T-helper 17 cell (primary cell): ENCODE data around the gene SLC25A51. TPM values are rescaled to one million over a fixed set of nuclear protein-coding genes. Genes with fewer than 3 reads are reported as not detected.
"Not testable (repeated sequence)": the region's sequence is repeated elsewhere in the genome, so short reads cannot be mapped to it uniquely, and the experiment has no call there.

Source experiments
- ATAC-seq: fragments of 150-1000 bp; cut with Tn5 transposase; 2 replicates; pipeline ENCODE4 v1.10.0; 2021; ENCODE audit warnings: mild to moderate bottlenecking, moderate library complexity
- DNase-seq, 3 donors: peaks; one replicate each; pipeline versions ENCODE4 v3.0.0 to v3.0.0-alpha.2; 2020 to 2021
- H3K9me3 ChIP-seq: one replicate; pipeline ENCODE4 v1.7.0; 2013; ENCODE audit warnings: low read length, mild to moderate bottlenecking; ENCODE audit not compliant: control insufficient read depth, poor library complexity, severe bottlenecking
- H3K27ac Mint-ChIP-seq: one replicate; pipeline ENCODE4 v1.8.0; 2022; ENCODE audit warnings: mild to moderate bottlenecking, moderate library complexity, mixed read lengths
- H3K27me3 Mint-ChIP-seq: one replicate; pipeline ENCODE4 v1.8.0; 2022; ENCODE audit warnings: mixed read lengths
- H3K36me3 Mint-ChIP-seq: one replicate; pipeline ENCODE4 v1.8.0; 2022; ENCODE audit warnings: low read depth, mixed read lengths
- H3K4me1 Mint-ChIP-seq: one replicate; pipeline ENCODE4 v1.8.0; 2022; ENCODE audit warnings: mild to moderate bottlenecking, mixed read lengths
- H3K4me3 Mint-ChIP-seq: one replicate; pipeline ENCODE4 v1.8.0; 2022; ENCODE audit warnings: mild to moderate bottlenecking, moderate library complexity, mixed read lengths
- total RNA-seq, 4 donors: library from RNA in 2 of 4; stranded (reverse) in 2 of 4; gene quantifications; one replicate each; pipeline ENCODE4 v1.2.3 and lab custom pipeline; 2022 to 2026

The SLC25A51 gene
- total RNA-seq, 2 donors from 2014 or later, result 23.5 to 26.4 TPM

DNA sequence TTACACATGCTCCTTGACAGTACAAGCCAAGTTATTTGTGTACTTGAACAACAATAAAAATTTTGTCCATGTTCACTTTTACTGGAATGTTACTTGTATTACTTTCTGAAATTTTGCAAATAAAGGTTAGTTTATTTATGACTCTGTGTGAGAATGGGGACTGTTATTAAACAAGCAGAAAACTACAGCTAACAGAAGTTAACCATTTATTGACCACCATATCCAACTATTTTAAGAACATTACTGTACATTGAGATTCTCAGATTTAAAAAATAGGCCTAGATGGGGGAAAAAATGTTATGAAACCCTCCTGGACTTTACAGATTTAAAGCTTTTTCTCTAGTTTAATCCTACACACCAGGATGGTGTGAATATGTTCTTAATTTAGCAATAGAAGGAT, 1.8 kb downstream of the SLC25A51 start:
- Mint-ChIP-seq H3K36me3 (peaks cover 5% of the 10 kb centered on the region), H3K4me1 (peaks cover 20% of the 10 kb centered on the region), H3K27me3 (no peaks in the 10 kb centered on the region), H3K4me3 (peak overlapping the region; percentile 12), H3K27ac (no peak overlapping the region)
- ATAC-seq (no peak), DNase-seq (no peak)
- H3K9me3 ChIP-seq, result no peaks in the 10 kb centered on the region

DNA sequence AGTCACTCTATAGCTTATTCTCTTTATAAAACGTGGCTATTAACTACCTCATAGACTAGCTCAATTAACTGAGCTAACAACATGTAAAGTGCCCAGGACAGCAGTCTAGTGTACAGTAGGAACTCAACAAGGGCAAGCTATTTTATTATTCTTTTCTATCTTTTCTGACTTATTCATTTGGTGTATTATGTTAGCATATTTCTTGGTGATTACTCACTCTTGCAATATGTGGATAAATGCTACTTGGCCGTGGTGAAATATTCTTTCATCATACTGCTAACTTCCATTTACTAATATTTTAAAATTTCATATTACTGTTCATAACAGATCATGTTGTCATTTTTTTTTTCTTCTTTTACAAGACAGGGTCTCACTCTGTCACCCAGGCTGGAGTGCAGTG, 4.9 kb downstream of the SLC25A51 start:
- Mint-ChIP-seq H3K4me1 (peaks cover 10% of the 10 kb centered on the region), H3K27me3 (no peaks in the 10 kb centered on the region), H3K36me3 (peaks cover 5% of the 10 kb centered on the region), H3K27ac (no peak overlapping the region), H3K4me3 (no peak overlapping the region)
- ATAC-seq (no peak), DNase-seq (no peak)
- H3K9me3 ChIP-seq, result no peaks in the 10 kb centered on the region

DNA sequence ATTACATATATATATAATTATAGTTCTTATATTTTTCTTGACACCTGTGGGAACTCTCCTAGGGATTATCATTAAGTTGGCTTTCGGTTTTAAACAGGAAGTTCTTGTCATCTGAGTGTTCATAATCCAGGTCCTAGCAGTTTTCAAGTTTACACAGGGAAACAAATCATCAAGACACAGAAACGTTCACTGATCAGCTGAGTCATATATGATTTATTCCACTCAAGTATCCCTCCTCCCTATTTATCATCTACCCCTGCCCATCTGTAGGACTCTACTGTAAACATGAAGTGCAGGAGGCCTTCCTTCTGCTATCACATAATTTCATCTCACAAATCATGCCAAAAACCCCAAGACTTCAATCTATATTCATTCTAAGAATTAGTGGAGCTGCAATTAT, 6.3 kb downstream of the SLC25A51 start:
- Mint-ChIP-seq H3K4me1 (peaks cover 6% of the 10 kb centered on the region), H3K27me3 (no peaks in the 10 kb centered on the region), H3K27ac (peak overlapping the region; percentile 69), H3K4me3 (no peak overlapping the region), H3K36me3 (peaks cover 5% of the 10 kb centered on the region)
- no peak for DNase-seq
- ATAC-seq, result no peak
- no peaks in the 10 kb centered on the region for H3K9me3 ChIP-seq

DNA sequence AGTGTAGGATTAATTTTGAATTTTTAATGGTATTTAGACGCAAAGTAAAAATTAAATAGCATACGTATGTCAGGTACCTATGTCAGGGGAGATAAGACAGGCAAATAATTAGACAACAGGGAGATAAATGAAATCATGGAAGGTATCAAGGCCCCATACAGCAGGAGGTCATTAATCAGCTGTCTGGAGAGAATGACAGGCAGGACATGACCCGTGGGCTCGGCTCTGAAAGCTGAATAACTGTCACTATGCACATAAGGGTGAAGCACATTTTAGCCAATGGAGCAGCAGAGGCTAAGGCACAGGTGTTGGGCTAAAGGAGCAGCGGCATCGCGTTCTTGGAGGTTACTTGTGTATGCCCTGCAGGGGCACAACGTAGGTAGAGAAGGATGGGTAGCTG, 11.9 kb downstream of the SLC25A51 start:
- no peak overlapping the region for H3K27ac Mint-ChIP-seq
- H3K9me3 ChIP-seq, result no peaks in the 10 kb centered on the region
- no peaks in the 10 kb centered on the region for H3K27me3 Mint-ChIP-seq
- DNase-seq (no peak), ATAC-seq (no peak)
- H3K4me1 Mint-ChIP-seq, result peaks cover 6% of the 10 kb centered on the region
- H3K36me3 Mint-ChIP-seq, result peaks cover 3% of the 10 kb centered on the region
- no peak overlapping the region for H3K4me3 Mint-ChIP-seq

DNA sequence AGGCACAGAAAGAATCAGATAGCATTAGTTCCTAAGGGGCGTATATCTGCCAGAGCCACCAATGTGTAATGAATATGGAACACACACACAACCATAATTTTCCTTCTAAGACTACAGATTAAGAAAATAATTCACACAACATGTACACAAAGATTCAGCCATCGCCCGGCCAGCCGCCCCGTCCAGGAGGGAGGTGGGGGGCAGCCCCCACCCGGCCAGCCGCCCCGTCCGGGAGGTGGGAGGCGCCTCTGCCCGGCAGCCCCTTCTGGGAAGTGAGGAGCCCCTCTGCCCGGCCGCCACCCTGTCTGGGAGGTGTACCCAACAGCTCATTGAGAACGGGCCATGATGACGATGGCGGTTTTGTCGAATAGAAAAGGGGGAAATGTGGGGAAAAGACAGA, 12.9 kb downstream of the SLC25A51 start:
- not testable (repeated sequence) for H3K36me3 Mint-ChIP-seq, H3K4me1 Mint-ChIP-seq, H3K27me3 Mint-ChIP-seq, DNase-seq, H3K27ac Mint-ChIP-seq, H3K4me3 Mint-ChIP-seq, ATAC-seq, H3K9me3 ChIP-seq

DNA sequence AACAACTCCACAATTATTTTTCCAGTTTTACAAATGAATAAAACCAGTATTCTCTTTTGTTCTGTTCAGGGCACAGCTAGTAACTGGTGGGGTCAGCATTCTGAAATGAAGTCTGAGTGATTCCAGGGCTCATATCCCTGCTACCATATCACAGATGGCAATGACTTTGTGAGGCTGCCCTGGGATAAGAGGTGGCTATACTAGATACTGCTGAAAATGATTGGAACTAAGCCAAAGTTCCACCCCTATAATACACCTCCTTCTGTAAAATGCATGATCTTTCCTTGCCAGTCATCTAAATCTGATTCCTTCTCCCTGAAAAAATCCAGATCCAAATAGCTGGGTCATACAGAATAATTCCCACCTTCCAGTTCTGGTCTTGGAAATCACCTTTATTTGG, 14.4 kb downstream of the SLC25A51 start:
- DNase-seq (no peak), ATAC-seq (no peak)
- no peaks in the 10 kb centered on the region for H3K9me3 ChIP-seq
- Mint-ChIP-seq H3K4me1 (peaks cover 9% of the 10 kb centered on the region), H3K36me3 (peaks cover 3% of the 10 kb centered on the region), H3K4me3 (no peak overlapping the region), H3K27me3 (no peaks in the 10 kb centered on the region), H3K27ac (no peak overlapping the region)

DNA sequence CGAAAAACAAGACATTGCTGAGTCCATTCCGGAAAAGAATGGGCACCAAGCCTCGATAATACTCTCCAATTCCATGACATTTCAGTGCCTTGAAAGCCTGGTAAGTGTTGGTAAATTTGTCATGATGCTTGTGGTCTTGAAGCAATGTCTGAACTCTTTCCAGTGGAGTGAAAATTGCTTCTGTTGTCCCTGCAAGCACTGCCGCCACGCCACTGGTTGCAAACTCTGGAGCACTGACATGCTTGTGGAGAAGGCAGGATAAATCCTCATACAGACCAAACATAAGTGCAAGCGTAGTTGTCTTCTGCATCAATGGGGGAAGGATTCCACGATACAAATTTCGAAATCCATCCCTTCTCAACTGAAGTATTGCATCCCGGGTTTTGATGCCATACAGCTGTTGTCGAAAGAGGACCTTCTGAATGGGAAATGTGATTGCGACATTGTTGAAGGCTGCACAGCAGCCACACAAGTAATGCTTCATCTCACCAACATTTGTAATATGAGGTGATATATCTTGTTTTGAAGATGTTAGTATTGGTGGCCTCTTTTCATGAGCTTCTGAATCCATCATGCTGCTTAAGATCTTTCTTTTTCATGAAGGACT, 15.8 kb downstream of the SLC25A51 start:
- H3K4me1 Mint-ChIP-seq, H3K36me3 Mint-ChIP-seq: not testable (repeated sequence)

DNA sequence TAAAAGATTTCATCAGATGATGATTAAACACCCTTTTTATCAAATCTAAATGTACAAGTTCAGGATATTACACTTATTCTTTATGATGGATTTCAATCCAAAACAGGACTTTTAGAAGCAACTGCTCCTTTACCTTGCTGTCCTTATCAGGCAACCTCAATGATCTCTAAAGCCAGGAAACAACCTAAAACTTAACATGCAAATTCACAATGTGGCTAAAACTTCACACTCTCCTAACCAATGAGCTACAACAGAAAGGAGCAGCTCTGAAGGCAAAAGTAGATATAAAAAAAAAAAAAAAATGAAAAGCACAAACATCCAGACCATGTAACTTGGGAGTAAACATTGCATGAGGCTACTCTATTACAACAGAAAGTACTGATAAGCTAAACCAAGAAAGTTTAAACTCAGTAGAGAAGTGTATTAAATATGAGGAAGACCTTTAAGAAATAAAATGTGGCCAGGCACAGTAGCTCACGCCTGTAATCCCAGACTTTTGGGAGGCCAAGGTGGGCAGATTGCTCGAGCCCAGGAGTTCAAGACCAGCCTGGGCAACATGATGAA, 22.9 kb downstream of the SLC25A51 start:
- ATAC-seq (no peak), DNase-seq (no peak)
- H3K27ac Mint-ChIP-seq, result no peak overlapping the region
- H3K4me1 Mint-ChIP-seq, result peaks cover 13% of the 10 kb centered on the region
- H3K27me3 Mint-ChIP-seq, result no peaks in the 10 kb centered on the region
- no peak overlapping the region for H3K4me3 Mint-ChIP-seq
- peaks cover 8% of the 10 kb centered on the region for H3K36me3 Mint-ChIP-seq
- no peaks in the 10 kb centered on the region for H3K9me3 ChIP-seq

More for the DNA sequence above, 15.8 kb downstream of the SLC25A51 start:
- H3K9me3 ChIP-seq, H3K27me3 Mint-ChIP-seq, DNase-seq, H3K4me3 Mint-ChIP-seq, H3K27ac Mint-ChIP-seq, ATAC-seq: not testable (repeated sequence)

DNA sequence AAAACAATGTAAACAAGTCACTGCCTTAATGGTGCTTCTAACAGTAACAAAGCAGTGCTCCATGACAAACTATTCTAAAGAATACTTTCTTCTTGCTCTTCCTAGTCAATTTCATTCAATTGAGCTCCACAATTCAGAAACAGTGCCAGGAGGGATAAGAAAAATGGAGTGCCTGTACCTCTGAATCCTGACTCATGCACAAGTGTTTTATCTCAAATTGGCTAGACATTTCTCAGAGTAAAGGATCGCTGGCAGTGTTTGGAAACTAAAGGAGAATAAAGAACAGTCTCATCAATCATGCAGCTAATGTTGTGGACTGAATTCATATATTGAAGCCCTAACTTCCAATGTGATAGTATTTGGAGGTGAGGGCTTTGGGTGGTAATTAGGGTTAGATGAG, 27.6 kb downstream of the SLC25A51 start:
- ATAC-seq, result no peak
- Mint-ChIP-seq H3K27ac (no peak overlapping the region), H3K27me3 (no peaks in the 10 kb centered on the region), H3K36me3 (peaks cover 8% of the 10 kb centered on the region), H3K4me3 (no peak overlapping the region), H3K4me1 (peaks cover 6% of the 10 kb centered on the region)
- H3K9me3 ChIP-seq, result no peaks in the 10 kb centered on the region
- no peak for DNase-seq

DNA sequence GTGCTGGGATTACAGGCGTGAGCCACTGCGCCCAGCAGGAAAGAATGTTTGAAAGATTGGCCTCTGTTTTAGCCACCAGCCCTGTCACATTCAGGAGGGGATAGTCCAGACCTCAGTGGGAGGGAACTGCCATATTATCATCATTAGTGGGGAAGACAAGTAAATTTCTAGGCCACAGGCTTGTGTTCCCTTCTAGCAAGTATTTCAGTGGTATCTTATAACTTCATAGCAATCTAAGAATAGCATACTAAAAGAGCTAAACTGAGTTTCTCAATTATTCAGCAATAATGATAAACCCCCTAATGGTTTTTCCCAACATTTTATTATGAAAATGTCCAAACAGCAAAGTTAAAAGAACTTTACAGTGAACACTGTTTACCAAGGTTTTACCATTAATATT, 30.0 kb downstream of the SLC25A51 start:
- no peak overlapping the region for H3K4me3 Mint-ChIP-seq
- H3K27ac Mint-ChIP-seq, result no peak overlapping the region
- H3K4me1 Mint-ChIP-seq, result no peaks in the 10 kb centered on the region
- DNase-seq, result no peak
- H3K9me3 ChIP-seq, result no peaks in the 10 kb centered on the region
- H3K27me3 Mint-ChIP-seq, result no peaks in the 10 kb centered on the region
- H3K36me3 Mint-ChIP-seq, result peaks cover 1% of the 10 kb centered on the region
- ATAC-seq, result no peak

DNA sequence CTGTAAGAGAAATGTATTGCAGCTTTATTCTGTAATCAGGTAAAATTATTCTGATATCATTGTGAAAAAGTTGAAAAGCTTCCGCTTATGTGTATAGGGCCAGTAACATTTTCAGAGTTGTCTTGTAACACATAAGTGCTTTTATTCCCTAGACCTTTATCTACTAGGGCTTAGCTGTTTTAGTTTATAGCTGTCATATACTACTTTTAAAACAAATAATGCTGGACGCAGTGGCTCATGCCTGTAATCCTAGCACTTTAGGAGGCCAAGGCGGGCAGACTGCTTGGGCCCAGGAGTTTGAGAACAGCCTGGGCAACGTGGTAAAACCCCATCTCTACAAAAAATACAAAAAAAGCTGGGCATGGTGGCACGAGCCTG, 33.1 kb downstream of the SLC25A51 start:
- no peaks in the 10 kb centered on the region for H3K9me3 ChIP-seq
- Mint-ChIP-seq H3K4me1 (no peaks in the 10 kb centered on the region), H3K27me3 (no peaks in the 10 kb centered on the region), H3K4me3 (no peak overlapping the region), H3K27ac (no peak overlapping the region), H3K36me3 (no peaks in the 10 kb centered on the region)
- DNase-seq, result no peak
- ATAC-seq, result no peak

DNA sequence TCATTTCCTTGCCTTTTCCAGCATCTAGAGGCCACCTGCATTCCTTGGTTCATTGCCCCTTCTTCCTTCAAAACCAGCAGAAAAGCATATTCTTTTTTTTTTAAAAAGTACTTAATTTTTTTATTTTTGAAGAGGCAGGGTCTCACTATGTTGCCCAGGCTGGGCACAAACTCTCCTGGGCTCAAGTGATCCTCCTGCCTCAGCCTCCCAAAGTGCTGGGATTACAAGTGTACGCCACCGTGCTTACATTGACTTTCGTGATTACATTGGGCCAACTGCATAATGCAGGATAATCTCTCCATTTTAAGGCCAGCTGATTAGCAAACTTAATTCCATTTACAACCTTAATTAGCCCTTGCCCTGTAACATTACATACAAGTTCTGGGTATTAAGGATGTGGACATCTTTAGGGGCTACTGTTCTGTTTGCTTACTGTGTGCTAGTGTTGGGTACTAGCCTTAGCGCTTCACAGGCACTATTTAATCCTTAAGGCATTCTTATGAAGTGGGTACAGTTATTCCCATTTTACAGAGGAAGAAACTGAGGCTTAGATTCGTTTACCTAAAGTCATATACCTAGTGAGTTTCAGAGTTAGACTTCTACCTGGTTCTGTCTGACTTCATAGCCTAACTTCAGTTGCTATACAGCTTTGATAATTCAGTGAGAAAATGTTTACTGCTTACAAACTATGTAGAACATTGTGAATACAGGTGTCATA, 33.7 kb downstream of the SLC25A51 start:
- no peaks in the 10 kb centered on the region for H3K27me3 Mint-ChIP-seq
- no peaks in the 10 kb centered on the region for H3K36me3 Mint-ChIP-seq
- H3K4me3 Mint-ChIP-seq, result no peak overlapping the region
- no peaks in the 10 kb centered on the region for H3K4me1 Mint-ChIP-seq
- DNase-seq (no peak), ATAC-seq (no peak)
- no peaks in the 10 kb centered on the region for H3K9me3 ChIP-seq
- H3K27ac Mint-ChIP-seq, result no peak overlapping the region

DNA sequence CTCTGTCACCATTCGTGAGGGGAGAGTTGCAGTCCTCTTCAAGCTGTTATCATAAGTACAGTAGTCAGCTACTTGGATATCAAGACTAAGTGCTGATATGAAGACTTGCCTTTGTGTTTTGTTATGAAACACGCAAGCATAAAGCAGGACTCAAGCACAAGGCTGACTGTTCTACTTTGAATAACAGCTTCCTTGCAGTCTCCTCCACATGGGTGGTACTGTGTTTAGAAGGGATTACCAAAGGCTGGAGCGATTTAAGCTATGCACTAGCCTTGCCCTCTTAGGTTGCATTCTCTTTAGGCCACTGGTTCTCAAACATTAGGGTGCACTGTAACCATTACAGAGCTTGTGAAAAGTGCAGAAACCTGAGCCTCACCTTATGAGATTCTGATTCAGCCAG, 41.4 kb downstream of the SLC25A51 start:
- ATAC-seq (no peak), DNase-seq (no peak)
- Mint-ChIP-seq H3K4me1 (peaks cover 6% of the 10 kb centered on the region), H3K36me3 (peaks cover 4% of the 10 kb centered on the region), H3K27ac (no peak overlapping the region), H3K27me3 (no peaks in the 10 kb centered on the region), H3K4me3 (no peak overlapping the region)
- no peaks in the 10 kb centered on the region for H3K9me3 ChIP-seq

DNA sequence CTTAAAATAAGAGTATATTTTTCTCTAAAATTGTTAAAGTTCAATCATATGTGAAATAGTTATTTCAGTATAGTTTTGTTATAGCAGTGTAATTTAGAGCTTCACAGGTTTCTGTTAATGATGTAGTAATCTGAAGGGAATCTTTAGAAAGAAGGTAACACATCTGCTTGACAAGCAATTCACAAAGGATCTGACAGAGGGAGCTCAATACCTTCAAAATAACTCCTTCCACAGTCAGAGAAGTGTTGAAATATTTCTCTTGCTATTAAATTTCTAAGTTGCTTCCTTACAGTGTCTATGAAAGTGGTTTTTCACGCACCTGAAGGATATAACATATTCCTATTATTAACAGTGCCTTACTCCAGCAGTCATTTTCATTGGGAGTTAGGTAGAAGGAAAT, 44.9 kb downstream of the SLC25A51 start:
- ATAC-seq (no peak), DNase-seq (no peak)
- no peaks in the 10 kb centered on the region for H3K9me3 ChIP-seq
- H3K36me3 Mint-ChIP-seq, result peaks cover 4% of the 10 kb centered on the region
- no peak overlapping the region for H3K4me3 Mint-ChIP-seq
- no peaks in the 10 kb centered on the region for H3K27me3 Mint-ChIP-seq
- no peak overlapping the region for H3K27ac Mint-ChIP-seq
- peaks cover 6% of the 10 kb centered on the region for H3K4me1 Mint-ChIP-seq
